GM19468 (cell line): ENCODE data around the gene FN1.
"Not testable (repeated sequence)": the region's sequence is repeated elsewhere in the genome, so short reads cannot be mapped to it uniquely, and the experiment has no call there.

Experiments used
- ATAC-seq: cut with Tn5 transposase; IDR thresholded peaks from one replicate; pipeline ENCODE4 v1.9.1; 2021; ENCODE audit warnings: mild to moderate bottlenecking, moderate library complexity, moderate number of reproducible peaks; ENCODE audit not compliant: unreplicated experiment; ENCODE audit errors: extremely low read depth

The FN1 gene

GRCh38 chr2:215313255-215313613 lies 122.6 kb downstream of the FN1 start:
- no peak for ATAC-seq

DNA sequence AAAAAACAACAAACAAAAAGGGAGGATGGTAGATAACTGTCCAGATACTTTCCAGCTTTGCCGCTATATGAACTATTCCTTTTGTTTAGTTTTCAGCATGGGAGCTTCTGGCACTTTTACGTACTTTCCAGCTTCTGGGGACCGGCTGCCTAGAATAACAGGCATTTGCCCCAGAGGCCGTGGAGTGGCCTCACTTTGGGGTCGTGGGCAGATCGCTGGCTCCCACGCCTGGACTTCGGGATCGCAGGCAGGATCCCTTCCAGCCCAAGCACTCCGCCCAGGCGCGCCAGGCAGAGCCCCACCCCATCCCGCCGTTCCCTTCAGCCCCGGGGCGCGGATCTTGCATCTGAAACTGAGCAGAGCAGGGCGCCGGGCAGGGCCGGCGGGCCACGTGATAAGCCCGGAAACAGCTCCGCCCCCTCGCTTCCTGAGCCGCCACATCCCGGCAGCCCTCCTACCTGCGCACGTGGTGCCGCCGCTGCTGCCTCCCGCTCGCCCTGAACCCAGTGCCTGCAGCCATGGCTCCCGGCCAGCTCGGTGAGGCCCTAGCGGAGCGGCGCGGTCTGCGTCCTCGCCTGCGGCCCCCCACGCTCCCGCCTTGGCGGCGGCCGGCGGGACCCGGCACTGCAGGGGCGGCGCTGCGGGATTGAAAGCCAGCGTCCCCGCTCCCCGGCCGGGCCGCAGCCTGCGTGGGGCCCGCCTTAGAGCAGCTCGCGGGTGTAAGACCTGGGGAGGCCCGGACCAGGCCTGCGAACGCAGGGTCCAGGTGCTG lies 124.1 kb downstream of the FN1 start, which contains the start of gene ATIC:
ATIC (plus strand) TSS at position 435 of the 772 bp plus-strand sequence; CDS start at position 519, 84 bp downstream.
- peak; percentile 98 for ATAC-seq

- ATAC-seq: not testable (repeated sequence)
Measured at GRCh38 chr2:215311259-215311624, 124.6 kb downstream of the FN1 start.
